ENCODE measurements around the gene ZBTB7C. TPM values are rescaled to one million over a fixed set of nuclear protein-coding genes. Genes with fewer than 3 reads are reported as not detected.

The ZBTB7C gene
- total RNA-seq, 1 experiment from 2014 or later = 0.35 TPM

DNA sequence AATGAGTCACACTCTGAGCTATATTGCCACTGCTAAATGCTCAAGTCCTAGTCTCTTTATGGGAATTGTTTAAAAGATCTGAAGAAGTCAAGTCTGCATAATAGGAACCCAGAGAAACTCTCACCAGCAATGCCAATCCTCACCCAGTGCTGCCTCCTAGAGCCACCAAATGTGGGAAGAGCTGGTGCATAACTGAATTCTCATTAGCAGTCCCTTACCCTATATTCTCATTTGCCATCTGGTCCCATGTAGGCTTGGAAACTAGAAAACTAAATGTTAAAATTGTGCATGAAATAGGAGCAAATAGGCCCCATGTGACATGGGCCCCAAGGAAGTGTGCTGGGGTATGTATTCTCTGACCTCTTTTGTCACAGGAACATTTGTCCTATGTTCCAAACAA is 254.4 kb downstream of the ZBTB7C start:
- no peak for DNase-seq (ENCODE audit: extremely low read depth, low read depth)

DNA sequence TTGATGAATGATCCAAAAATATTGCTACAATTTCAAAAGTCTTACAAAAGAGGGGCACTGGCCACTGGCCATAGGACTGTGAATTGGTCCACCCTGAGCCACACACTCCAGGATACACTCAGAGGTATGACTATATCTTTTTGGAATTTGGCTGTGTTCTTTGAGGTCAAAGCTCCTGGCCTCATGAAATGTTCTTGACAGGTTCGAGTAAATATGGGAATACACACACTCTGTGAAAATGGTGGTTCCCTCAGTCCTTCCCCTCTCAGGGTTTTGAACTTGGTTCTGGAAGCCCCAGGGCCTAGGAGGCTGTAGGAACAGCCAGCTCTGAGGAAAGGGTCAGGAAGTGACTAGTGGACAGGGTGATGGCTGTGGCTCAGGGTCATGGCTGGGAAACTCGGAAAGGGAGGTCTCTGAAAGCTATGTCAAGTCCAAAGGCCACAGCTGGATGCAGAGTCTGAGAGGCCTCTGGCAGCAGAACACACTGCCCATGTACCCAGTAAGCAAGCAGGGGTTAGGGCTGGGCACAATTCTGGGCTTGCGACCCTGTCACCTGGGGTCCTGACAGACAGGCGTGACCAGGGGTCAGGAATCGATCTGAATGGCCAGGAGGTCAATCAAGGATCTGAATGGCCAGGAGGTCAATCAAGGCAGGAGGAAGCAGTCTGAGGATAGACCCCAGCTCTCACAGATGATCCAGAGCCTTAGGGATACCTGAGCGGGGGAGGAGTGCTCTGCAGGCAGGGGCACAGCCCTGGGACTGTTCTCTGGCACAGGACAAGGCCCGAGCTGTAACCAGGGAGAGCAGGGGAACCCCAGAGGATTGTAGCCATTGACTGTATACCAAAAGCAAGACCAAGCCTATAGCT is 255.3 kb downstream of the ZBTB7C start:
- no peak for DNase-seq (ENCODE audit: extremely low read depth, low read depth)

DNA sequence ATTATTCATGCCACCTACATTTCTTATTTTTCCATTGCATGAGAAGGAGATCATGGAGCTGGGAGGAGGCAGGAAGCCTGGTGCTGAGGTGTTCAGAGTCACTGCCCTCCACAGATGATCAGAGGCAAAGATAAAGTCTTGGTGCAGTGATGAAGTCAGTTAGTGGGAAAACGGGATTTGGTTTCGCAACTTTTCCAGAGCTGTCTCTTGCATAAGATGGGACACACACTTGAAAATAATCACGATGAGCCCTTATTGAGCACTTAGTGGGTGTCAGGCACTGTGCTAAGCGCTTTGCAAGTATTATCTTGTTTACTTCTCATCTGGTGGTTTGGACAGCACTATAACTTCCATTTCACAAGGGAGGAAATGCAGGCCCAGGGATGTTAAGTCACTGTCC is 256.6 kb downstream of the ZBTB7C start:
- no peak for DNase-seq (ENCODE audit: extremely low read depth, low read depth)

DNA sequence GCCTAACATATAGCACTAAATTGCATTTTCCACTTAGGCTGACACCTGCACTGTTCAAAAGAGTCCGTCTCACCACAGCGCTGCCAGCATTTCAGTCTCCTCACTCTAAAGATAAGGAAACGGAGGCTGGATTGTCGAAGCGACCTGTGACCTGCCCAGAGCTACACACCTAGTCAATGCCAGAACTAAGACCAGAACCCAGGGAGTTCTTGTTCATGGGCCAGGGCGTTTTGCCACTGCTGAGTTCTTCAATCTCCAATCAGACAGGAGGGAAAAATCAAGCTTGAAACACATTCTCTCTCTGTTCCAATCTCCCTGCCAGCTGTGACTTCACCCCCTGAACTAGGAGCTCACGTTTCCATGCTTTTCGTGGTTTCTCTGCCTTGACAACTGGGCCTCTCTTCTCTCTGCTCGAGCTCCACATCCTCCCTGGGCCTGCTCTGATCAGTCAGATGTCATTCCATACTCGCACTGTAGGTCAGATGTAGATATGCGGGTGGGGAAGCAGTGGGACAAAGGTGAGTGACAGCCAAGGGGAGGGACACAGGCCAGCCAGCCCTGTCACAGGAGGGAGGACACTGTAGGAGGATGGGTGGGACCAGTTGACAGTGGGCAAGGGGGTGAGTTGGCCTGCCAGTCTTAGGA is 257.6 kb downstream of the ZBTB7C start:
- no peak for DNase-seq (ENCODE audit: extremely low read depth, low read depth)

DNA sequence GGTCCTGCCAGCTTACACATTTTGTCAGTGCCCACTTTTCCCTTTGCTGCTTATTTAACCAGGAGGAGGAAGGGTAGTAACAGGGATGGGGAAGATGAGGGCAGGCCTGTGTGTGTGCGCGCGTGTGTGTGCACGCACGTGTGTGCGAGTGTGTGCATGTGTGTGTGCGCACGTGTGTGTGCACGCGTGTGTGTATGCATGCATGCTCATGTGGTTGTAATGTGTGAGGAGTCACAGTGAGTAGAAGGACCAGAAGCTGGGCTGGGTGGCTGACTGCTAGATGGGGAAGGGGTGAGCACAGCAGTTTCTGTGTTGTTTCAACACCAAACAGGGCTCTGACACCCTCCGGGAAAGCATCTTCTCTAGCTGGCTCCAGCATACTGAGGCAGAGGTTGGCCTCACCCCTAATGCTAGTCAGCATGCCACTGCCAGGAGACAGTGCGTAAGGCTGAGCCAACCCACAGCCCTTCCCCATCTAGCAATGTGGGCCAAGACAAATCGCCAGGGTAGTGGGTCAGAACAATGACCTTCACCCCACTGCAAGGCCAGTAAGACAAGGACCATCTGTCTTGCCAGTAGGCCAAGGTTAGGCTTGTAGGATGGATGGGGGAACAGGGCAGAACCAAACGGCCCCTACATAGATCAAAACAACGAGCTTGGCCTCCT is 260.0 kb downstream of the ZBTB7C start:
- no peak for DNase-seq (ENCODE audit: extremely low read depth, low read depth)

DNA sequence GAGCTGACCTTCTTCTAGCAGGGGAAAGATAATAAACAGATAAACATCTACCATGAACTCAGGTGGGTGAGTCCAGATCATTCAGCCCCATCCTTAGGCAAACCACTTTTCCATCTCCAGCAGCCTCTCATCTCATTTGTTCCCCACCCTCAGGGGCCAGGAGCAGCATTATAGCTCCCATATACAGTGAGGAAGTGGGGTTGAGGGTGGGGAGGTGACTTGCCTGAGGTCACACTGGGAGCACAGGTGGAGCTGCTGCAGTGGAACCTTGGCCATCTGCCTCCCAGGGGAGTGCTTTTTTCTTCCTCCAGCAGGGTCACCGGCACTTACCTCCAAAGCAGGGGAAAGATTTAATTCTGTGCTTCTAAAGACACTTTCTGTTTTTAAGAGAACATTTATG is 266.2 kb downstream of the ZBTB7C start:
- no peak for DNase-seq (ENCODE audit: extremely low read depth, low read depth)

DNA sequence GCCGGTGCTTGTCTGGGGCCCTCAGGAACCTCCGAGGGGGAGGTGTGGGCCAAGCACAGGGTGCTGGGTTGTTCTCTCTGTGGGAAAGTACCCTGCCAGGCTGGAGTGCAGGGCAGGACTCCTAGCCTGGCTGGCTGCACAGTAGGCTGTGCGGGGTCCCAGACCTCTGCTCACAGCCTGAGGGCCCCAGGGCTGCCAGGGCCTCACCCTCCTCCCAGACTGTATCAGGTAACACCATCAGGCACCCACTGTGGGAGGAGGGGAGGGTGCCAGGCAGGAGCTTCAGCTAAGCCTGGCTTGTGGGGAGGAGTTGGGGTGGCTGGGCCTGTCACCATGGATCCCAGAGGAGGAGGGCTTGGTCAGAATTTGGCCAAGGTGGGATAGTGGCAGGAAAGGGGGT is 266.8 kb downstream of the ZBTB7C start:
- DNase-seq (ENCODE audit: extremely low read depth, low read depth) = no peak

DNA sequence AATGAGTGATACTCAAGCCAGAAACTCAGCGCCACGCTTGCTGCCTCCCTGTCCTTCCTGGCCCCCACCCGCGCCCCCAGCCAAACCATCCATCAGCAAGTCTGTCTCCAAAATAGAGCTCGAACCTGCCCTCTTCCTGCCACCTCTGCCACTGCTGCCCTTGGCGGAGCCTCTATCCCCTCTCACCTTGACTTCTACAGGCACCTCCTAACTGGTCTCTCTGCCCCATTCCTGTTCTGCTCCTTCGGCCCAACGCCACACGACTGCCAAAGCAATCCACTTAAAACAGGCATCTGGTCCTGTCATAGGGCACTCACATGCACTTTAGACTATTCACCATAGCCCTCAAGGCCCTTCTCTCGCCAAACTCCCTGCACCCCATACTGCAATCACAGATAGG is 268.5 kb downstream of the ZBTB7C start:
- DNase-seq (ENCODE audit: extremely low read depth, low read depth) = no peak

DNA sequence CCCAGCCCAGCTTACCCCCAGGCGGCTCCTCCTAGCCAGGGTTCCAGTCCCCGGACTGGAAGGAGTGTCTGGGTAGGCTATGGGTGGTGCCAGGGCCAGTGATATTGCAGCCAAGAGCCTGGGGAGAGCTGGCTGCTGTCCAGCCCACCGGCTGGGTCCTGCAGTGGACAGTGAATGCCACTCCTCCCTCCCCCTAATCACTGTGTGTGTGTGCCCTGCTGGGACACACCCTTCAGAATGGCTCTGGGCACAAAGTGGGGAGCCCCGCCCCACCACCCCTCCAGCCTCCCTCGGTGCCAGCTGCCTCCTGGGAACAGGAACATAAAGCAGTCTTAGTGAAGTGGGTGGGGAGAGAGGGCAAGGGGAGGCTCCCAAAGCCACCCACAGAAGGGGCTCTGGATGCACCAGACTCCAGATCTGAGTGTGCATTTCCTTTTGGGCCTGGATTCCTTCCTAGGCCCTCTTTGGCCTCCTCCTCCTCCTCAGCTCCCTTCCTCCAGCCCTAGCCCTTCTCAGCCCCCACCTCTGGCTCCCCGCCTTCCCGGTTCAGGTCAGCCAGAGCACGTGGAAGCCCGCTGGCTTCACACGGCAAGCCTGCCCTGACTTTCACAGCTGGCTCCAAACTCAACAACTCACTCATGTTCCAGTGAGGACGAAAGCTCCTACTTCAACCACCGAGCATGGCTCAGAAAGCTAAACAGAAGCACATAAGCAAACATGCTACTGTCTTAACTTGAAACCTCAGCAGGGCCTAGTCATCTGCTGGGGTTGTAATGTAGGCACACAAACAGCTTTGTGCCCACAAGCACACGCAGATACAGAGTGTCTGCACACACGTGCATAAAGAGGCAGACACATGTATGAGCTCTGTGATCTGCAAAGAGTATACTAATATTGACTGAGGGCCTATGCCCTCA is 269.5 kb downstream of the ZBTB7C start:
- no peak for DNase-seq (ENCODE audit: extremely low read depth, low read depth)

DNA sequence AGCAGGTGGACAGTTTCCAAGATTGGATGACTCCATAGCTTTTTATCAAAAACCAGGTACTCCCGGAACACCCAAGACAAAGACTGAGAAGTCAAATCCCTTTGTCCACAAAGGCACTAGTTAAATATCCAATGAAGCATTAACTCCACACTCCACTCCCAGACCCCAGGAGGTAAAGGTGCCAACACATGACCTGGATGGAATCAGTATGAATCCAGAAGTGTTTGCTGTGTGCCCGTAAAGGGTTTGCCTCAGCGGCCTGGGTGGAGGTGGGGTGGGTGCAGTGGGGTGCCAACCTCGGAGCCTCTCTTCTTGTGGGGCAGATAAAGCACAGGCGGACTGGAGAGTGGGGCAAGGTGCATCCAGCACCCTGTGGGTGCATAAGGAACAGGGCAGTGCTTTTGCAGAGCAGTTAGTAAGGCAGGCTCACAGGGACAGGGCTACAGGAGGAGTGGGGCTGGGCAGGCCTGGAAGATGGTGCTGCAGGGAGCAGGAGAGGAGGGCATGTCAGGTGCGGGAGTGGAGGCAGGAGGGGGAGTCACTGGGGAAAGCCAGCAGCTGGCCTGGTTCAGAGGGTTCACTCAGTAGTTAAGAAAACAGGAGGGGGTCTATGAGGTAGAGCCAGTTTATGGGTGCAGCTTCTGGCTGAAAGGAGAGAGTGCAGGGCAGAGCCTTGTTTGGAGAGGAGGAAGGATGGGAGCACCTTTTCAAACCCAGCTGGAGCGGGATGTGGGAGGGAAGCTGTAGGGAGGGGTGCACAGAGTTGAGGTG is 270.3 kb downstream of the ZBTB7C start:
- no peak for DNase-seq (ENCODE audit: extremely low read depth, low read depth)

DNA sequence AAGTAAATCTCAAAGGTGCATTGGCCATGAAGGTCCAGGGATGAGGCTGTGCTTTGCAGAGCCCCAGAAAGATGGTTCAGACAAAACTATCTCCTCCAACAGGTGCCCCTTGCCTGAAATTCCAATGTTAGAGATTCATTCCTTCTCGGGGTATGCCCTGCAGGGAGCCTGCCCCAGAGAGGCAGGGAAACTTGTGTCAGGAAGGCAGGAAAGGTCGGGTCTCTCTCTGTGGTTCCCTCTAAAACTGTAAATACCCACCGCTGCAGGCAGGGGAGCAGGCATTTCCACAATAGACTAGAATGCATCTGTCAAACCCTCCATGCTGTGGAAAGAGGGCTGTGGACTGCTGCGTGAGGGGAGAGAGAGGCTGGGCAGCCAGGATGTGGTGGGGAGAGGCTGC is 271.0 kb downstream of the ZBTB7C start:
- DNase-seq (ENCODE audit: extremely low read depth, low read depth) = no peak

DNA sequence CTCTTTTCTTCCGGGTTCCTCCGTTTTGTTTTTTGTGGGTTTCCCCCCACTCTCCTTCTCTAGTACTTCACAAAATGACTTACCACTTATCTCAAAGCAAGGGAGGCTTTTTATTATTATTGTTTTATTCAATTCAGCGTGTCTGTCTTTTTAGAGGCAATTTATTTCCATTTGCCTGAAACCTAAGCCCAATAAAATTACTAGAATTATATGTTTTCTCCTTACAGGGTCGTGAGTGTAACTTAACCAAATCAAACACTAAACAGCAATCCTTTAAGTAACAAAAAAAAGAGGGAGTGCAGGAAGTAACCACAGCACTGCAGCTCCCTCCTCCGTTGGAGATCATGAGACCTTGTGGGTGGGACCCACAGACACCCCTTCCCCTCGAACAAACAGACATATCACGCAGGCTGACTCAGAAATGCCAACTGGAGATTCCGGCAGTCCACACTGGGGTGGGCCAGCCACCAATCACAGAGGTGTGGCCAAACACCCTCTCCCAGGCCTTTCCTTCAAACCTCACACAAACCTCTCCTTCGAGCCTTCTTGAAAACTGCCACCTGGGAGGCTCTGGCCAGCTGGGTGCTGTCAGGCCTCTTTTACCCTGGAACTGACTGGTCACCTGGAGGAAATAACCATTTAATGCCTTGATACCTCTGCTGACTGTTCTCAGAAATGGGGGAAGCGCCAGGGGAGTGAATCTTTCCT is 271.7 kb downstream of the ZBTB7C start:
- no peak for DNase-seq (ENCODE audit: extremely low read depth, low read depth)

DNA sequence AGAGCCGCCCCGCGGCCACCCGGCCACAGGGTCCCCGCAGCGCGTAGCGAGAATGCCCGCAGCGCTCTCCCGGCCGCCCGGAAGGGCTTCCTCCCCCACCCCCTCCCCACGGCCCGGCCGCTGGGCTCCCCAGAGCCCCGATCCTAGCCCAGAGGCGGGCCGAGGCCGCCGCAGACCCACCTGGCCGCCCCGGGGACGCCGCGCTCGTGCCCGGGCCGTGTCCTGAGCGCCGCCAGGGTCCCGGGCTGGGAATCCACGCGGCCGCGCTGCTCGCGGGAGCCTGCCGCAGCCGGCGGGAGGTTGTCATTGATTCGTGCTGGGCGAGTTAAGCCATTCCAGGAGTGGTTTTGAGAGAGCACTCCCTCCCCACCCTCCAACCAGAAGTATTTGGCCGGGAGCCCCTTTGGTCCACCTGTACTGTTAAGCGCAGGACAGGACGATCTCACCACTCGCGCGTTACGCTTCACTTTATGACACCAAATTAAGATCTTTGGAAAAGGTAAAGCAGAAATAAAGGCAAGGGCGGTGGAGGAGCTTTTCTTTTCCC is 272.3 kb downstream of the ZBTB7C start:
- DNase-seq (ENCODE audit: extremely low read depth, low read depth) = no peak

DNA sequence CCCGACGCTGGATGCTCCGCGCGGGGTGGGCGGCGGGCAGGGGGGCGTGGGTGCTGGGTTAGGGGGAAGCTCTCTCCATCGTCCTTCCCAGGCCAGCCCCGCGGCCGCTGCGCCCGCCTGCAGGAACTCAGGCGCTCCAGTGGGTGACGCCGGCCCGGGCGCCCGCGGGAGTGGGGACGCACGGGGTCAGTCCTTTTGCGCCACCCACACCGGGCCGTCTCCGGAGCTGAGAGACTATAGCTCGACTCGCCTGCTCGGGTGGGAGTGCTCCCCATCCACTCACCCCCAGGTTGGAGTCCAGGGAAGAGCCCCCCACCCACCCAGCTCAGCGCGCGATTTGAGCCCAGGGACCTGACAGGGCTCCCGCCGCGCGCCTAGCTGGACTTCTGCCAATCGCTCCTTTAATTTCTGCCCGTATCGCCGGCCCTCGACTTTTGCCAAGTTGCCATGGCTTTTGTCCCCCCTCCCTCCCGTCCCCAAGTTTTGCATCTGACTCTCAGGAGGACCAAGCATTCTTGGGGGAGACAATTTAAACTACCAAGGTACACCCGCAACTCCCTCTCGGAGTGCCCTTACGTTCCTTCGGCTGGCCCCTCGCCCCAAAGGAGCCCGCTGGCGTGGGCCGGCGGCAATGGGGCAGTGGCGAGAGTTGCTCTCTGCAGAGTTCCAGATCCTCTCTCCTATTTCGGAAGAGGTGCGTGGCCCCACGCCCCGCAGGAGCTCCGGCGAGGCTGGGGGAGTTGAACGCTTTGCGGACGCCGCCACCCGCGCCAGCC is 272.9 kb downstream of the ZBTB7C start:
- no peak for DNase-seq (ENCODE audit: extremely low read depth, low read depth)

DNA sequence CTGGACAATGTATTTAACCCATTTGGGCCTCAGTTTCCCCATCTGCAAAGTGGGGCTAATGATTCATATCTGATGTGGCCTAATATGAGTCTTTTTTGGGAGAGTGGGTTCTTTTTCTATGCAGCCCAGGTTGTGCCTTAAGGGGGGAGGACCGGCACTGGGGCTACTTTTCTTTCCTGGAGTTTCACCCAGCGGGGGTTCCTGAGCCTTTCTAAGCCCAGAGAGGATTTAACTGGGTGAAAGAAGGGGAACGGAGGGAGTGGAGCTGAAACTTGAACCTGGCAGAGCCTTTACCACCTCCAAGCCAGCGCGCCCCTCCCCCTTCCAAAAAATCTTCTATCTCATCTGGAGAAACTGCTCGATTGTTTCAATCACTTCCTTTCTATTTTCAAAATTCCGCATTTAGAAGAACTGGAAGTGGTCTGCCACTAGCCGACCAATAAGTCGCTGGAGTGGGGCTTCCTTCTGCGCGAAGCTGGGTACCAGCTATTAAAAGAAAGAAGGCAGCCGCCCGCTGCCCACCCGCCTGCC is 273.7 kb downstream of the ZBTB7C start:
- no peak for DNase-seq (ENCODE audit: extremely low read depth, low read depth)

DNA sequence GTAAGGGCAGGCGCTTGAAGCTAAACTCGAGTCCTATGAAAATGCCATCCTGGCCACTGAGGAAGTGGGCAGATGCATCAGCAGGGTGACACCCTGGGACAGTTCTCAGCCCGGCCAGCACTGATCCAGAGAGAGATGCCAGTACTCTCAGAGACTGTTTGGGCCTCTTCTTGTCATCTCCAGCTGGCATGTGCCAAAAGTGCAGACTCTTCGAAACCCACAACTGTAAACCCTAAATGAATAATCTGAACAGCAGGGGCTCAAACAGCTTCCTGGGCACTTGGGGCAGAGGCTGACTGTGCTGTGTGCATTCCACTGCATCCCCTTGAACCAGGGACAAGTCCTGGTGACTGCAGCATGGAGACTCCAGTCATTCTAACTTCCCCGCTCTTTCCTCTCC is 274.6 kb downstream of the ZBTB7C start:
- DNase-seq (ENCODE audit: extremely low read depth, low read depth) = no peak

DNA sequence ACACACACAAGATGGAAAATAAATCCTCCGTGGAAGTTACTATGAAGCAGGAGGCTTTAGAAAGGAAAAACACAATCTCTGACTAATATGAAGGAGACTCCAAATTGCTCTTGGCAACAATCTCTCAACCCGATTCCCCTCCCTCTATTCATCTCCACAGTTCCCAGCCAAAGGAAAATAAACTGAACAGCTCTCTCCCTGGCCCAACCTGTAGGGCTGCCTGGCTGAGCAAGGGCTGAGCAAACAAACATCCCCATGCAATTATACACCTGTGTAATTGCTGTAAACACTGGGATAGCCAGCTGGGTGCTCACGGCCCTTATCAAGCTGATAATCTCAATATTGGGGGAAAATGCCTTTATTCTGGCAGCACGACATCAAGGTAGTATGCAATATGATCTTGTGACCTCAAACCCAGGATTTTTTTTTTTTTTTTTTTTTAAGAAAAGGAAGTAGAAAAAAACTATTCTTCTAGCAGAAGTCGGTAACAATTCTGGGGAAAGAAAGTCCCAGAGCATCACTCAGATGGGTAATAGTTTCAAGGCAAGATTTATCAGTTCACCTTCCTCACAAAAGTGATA is 275.4 kb downstream of the ZBTB7C start:
- no peak for DNase-seq (ENCODE audit: extremely low read depth, low read depth)

Measured in NCI-H460 (cell line).